Measurements from ENCODE around the gene CLMN. TPM values are rescaled to one million over a fixed set of nuclear protein-coding genes. Genes with fewer than 3 reads are reported as not detected.

The CLMN gene
- total and polyA plus RNA-seq, 2 experiments from 2014 or later = 15.7 to 40.0 TPM

DNA sequence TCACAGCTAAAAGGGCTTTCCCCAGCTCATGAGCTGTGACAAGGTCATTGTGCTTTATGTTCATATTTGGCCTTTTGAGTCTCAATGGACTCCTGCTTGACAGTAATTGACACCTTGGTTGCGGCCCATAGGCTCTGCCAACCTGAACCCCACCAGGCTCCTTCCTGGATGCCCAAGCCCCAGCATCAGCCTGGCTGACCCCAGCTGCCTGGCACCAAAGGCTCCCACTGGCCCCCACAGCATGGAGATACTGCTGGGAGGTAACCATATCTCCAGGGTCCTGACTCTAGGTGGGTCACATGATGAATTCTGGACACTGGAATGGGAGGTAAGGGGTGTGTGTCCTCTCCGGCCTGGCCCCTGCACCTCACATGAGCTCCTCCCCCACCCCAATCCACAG is 50.2 kb downstream of the CLMN start:
- WGBS (ENCODE audit: low lambda C conversion rate, missing lambda C conversion rate) = 88% methylated on average over 2 of the region's 2 CpGs
- no peaks in the 10 kb centered on the region for H3K79me2 ChIP-seq
- H3K36me3 ChIP-seq (replicated peaks; ENCODE audit: insufficient read depth, low read depth) = no peaks in the 10 kb centered on the region
- no peak for DNase-seq (ENCODE audit: low spot score)
- no peak overlapping the region for H3K27ac ChIP-seq
- H3K4me2 ChIP-seq = no peak overlapping the region
- no peak overlapping the region for H2AFZ ChIP-seq
- H3K4me1 ChIP-seq (ENCODE audit: insufficient read depth) = peaks cover 19% of the 10 kb centered on the region
- H3K27me3 ChIP-seq = no peaks in the 10 kb centered on the region
- H3K9me3 ChIP-seq (ENCODE audit: low read depth) = no peaks in the 10 kb centered on the region
- H3K9me2 ChIP-seq (replicated peaks; ENCODE audit: insufficient read depth) = no peaks in the 10 kb centered on the region
- H3K4me3 ChIP-seq = no peak overlapping the region
- no peak for TF ChIP-seq CTCF (IDR thresholded peaks at IDR 0.05; ENCODE audit: poor library complexity)
- no peak for TF ChIP-seq EZH2 (IDR thresholded peaks at IDR 0.05; ENCODE audit: borderline replicate concordance)
- no peak for TF ChIP-seq EZH2phosphoT487 (IDR thresholded peaks at IDR 0.05; ENCODE audit: low read depth, severe bottlenecking, unreplicated experiment)
- H4K20me1 ChIP-seq (ENCODE audit: insufficient read depth, poor library complexity, severe bottlenecking) = no peaks in the 10 kb centered on the region

- Histone ChIP-seq H3K9me2 (replicated peaks; ENCODE audit: insufficient read depth) (no peaks in the 10 kb centered on the region), H3K36me3 (replicated peaks; ENCODE audit: insufficient read depth, low read depth) (no peaks in the 10 kb centered on the region), H3K4me3 (no peak overlapping the region), H3K4me2 (no peak overlapping the region), H3K4me1 (ENCODE audit: insufficient read depth) (peaks cover 18% of the 10 kb centered on the region), H3K27ac (no peak overlapping the region), H3K27me3 (no peaks in the 10 kb centered on the region), H3K9me3 (ENCODE audit: low read depth) (no peaks in the 10 kb centered on the region), H3K79me2 (no peaks in the 10 kb centered on the region), H4K20me1 (ENCODE audit: insufficient read depth, poor library complexity, severe bottlenecking) (no peaks in the 10 kb centered on the region), H2AFZ (no peak overlapping the region)
- no peak for TF ChIP-seq CTCF (IDR thresholded peaks at IDR 0.05; ENCODE audit: poor library complexity)
- no peak for TF ChIP-seq EZH2phosphoT487 (IDR thresholded peaks at IDR 0.05; ENCODE audit: low read depth, severe bottlenecking, unreplicated experiment)
- no peak for DNase-seq (ENCODE audit: low spot score)
These were observed 51.4 kb downstream of the CLMN start for GRCh38 chr14:95268350-95268749.

- H3K4me3 ChIP-seq = no peak overlapping the region
These were observed 52.4 kb downstream of the CLMN start for GRCh38 chr14:95267306-95267705.

More at GRCh38 chr14:95267306-95267705, 52.4 kb downstream of the CLMN start:
- Histone ChIP-seq H3K36me3 (replicated peaks; ENCODE audit: insufficient read depth, low read depth) (no peaks in the 10 kb centered on the region), H3K79me2 (peaks cover 3% of the 10 kb centered on the region), H3K4me2 (no peak overlapping the region), H3K27ac (peak overlapping the region; percentile 90), H3K9me3 (ENCODE audit: low read depth) (no peaks in the 10 kb centered on the region), H2AFZ (no peak overlapping the region), H3K9me2 (replicated peaks; ENCODE audit: insufficient read depth) (no peaks in the 10 kb centered on the region), H3K4me1 (ENCODE audit: insufficient read depth) (peaks cover 18% of the 10 kb centered on the region), H4K20me1 (ENCODE audit: insufficient read depth, poor library complexity, severe bottlenecking) (no peaks in the 10 kb centered on the region), H3K27me3 (no peaks in the 10 kb centered on the region)
- TF ChIP-seq EZH2phosphoT487 (IDR thresholded peaks at IDR 0.05; ENCODE audit: low read depth, severe bottlenecking, unreplicated experiment) (no peak), EZH2 (IDR thresholded peaks at IDR 0.05; ENCODE audit: borderline replicate concordance) (no peak), CTCF (IDR thresholded peaks at IDR 0.05; ENCODE audit: poor library complexity) (no peak)
- WGBS (ENCODE audit: low lambda C conversion rate, missing lambda C conversion rate) = 84% methylated on average over 4 of the region's 4 CpGs
- DNase-seq (ENCODE audit: low spot score) = no peak
